AG04449 (cell line): ENCODE measurements around the gene MAP4K4.

Experiments used
- CTCF ChIA-PET: fragments of 350-600 bp; formaldehyde crosslinking; extraction: SDS; loops from one replicate; lab custom pipeline; 2021; ENCODE audit warnings: antibody characterized with exemption; lab: Yijun Ruan, JAX
- POLR2A ChIA-PET: fragments of 400-600, 350-600 bp; formaldehyde crosslinking; extraction: SDS; loops from one replicate; lab custom pipeline; 2020; ENCODE audit warnings: antibody characterized with exemption, inconsistent platforms; lab: Yijun Ruan, JAX
- DNase-seq: peaks from one replicate; pipeline ENCODE4 v3.0.0-alpha.2; 2010; ENCODE audit warnings: low read depth, low spot score
- H3K4me3 ChIP-seq: 2 replicates; pipeline ENCODE4 v1.5.1; 2011; ENCODE audit warnings: low read depth, mild to moderate bottlenecking, control low read depth, low read length
- TF ChIP-seq, protein P1 (sequence below): IDR thresholded peaks from one replicate; pipeline ENCODE4 v1.5.1; 2011; ENCODE audit warnings: mild to moderate bottlenecking, moderate library complexity, low read length, control low read depth, inconsistent platforms; ENCODE audit not compliant: insufficient read depth; ENCODE audit errors: missing control alignments

MAP4K4 gene

DNA sequence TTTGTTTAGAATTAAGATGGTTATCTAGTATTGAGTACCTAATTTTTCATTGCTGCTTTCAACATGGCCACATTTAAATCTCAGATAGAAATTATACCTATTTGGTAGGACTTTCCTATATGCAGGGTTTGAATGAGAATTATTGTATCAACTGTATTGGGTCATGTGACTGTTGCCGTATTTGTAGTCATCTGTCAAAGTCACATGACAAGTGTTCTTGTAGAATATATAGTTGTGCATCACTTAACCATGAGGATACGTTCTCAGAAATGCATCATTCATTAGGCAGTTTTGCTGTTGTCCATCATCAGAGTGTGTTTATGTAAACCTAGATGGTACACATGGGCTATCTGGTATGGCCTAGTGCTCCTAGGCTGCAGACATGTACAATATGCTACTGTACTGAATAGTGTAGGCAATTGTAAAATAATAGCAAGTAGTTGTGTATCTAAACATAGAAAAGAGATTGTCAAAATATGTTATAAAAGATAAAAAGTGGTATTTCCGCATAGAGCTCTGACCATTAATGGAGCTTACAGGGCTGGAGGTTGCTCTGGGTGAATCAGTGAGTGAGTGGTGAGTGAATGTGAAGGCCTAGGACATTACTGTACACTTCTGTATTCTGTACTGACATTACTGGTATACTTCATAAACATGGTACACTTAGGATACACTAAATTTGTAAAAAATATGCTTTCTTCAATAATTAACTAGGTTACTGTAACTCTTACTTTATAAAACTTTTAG is 123.7 kb downstream of the MAP4K4 start:
- TF ChIP-seq, protein P1, sequence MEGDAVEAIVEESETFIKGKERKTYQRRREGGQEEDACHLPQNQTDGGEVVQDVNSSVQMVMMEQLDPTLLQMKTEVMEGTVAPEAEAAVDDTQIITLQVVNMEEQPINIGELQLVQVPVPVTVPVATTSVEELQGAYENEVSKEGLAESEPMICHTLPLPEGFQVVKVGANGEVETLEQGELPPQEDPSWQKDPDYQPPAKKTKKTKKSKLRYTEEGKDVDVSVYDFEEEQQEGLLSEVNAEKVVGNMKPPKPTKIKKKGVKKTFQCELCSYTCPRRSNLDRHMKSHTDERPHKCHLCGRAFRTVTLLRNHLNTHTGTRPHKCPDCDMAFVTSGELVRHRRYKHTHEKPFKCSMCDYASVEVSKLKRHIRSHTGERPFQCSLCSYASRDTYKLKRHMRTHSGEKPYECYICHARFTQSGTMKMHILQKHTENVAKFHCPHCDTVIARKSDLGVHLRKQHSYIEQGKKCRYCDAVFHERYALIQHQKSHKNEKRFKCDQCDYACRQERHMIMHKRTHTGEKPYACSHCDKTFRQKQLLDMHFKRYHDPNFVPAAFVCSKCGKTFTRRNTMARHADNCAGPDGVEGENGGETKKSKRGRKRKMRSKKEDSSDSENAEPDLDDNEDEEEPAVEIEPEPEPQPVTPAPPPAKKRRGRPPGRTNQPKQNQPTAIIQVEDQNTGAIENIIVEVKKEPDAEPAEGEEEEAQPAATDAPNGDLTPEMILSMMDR = no peak
- POLR2A ChIA-PET = interaction anchor here (1.0 kb wide), 1 partner anchor 76 kb away, joined by 5 read pairs; no protein-coding TSS in a partner anchor
- CTCF ChIA-PET = interaction anchor here (0.7 to 13.0 kb wide), 13 partner anchors 10 to 479 kb away, joined by 3 to 127 read pairs (median 5); no protein-coding TSS in a partner anchor
- DNase-seq = no peak
- no peak overlapping the region for H3K4me3 ChIP-seq

GRCh38 chr2:101821828-101822458 is 124.4 kb downstream of the MAP4K4 start:
- no peak for DNase-seq
- TF ChIP-seq, protein P1 = no peak
- ChIA-PET CTCF (interaction anchor here (0.7 to 13.0 kb wide), 18 partner anchors 8 to 480 kb away, joined by 3 to 127 read pairs (median 4); no protein-coding TSS in a partner anchor), POLR2A (interaction anchor here (1.0 kb wide), 1 partner anchor 76 kb away, joined by 5 read pairs; no protein-coding TSS in a partner anchor)
- no peak overlapping the region for H3K4me3 ChIP-seq

DNA sequence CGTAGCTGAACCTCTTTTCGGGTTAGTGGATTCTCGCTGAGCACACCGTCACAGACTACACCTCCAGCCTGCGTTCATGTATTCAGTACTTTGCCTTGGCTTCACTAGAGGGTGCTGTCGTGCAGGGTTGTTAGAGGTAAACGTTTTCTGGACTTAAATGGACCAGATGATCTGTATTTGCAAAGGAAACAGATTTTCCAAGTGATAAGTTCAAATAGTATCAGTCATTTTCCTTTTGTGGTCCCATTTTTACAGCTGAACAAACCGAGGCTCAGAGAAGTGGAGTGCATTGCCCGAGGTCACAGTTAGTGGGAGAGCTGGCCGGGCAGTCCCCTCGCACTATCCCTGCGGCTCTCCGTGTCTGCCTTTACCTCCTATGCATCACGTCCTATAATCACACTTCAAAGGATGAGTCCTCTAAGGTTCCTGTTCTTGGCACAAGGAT is 125.9 kb downstream of the MAP4K4 start:
- ChIA-PET POLR2A (no interaction called here), CTCF (interaction anchor here (0.8 to 13.9 kb wide), 11 partner anchors 9 to 407 kb away, joined by 3 to 127 read pairs (median 4); no protein-coding TSS in a partner anchor)
- H3K4me3 ChIP-seq = no peak overlapping the region
- TF ChIP-seq, protein P1 = peak; percentile 65
- no peak for DNase-seq

DNA sequence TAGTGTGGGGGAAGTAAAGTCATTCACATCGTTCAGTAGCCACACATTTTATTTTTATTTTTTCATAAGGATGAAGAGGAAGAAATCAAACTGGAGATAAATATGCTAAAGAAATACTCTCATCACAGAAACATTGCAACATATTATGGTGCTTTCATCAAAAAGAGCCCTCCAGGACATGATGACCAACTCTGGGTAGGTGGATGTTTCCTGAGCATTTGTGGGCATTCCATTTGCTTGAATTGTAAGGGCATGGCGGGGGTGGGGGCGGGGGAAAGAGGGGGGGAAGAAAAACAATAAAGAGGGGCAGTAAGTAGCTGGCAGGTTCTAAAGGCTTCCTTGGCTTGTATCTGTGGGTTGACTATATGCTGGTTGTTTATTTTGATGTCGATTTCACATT is 126.4 kb downstream of the MAP4K4 start:
- POLR2A ChIA-PET = interaction anchor here (0.9 kb wide), 1 partner anchor 127 kb away, joined by 3 read pairs; the partner anchor contains the start of gene MAP4K4
- H3K4me3 ChIP-seq = no peak overlapping the region
- TF ChIP-seq, protein P1 = no peak
- CTCF ChIA-PET = interaction anchor here (0.7 to 13.9 kb wide), 14 partner anchors 9 to 408 kb away, joined by 3 to 127 read pairs (median 4); no protein-coding TSS in a partner anchor
- DNase-seq = no peak

GRCh38 chr2:101826716-101827115 is 129.2 kb downstream of the MAP4K4 start:
- POLR2A ChIA-PET = no interaction called here
- DNase-seq = no peak
- TF ChIP-seq, protein P1 = no peak
- H3K4me3 ChIP-seq = no peak overlapping the region
- CTCF ChIA-PET = interaction anchor here (1.0 to 13.9 kb wide), 8 partner anchors 10 to 485 kb away, joined by 3 to 127 read pairs (median 8); no protein-coding TSS in a partner anchor
